Activated T-helper 17 cell treated with anti-CD3 and anti-CD28 coated beads, Interleukin-2, amount 50 U/mL, for 72 hours (primary cell): Measurements from ENCODE around the gene HEPHL1. TPM values are rescaled to one million over a fixed set of nuclear protein-coding genes. Genes with fewer than 3 reads are reported as not detected.
A peak's percentile ranks its signal among the peaks of the same experiment; 100 is the strongest.
"Not testable (repeated sequence)": the region's sequence is repeated elsewhere in the genome, so short reads cannot be mapped to it uniquely, and the experiment has no call there.

Experiments used
- ATAC-seq: fragments of 150-1000 bp; cut with Tn5 transposase; replicated peaks from 2 replicates; pipeline ENCODE4 v1.10.0; 2021; ENCODE audit warnings: mild to moderate bottlenecking, moderate library complexity
- H3K27ac Mint-ChIP-seq: one replicate; pipeline ENCODE4 v1.8.0; 2022; ENCODE audit warnings: mixed read lengths
- H3K27me3 Mint-ChIP-seq: one replicate; pipeline ENCODE4 v1.8.0; 2022; ENCODE audit warnings: mixed read lengths
- H3K36me3 Mint-ChIP-seq: one replicate; pipeline ENCODE4 v1.8.0; 2022; ENCODE audit warnings: low read depth, mild to moderate bottlenecking, mixed read lengths
- H3K4me1 Mint-ChIP-seq: one replicate; pipeline ENCODE4 v1.8.0; 2022; ENCODE audit warnings: mixed read lengths
- H3K4me3 Mint-ChIP-seq: one replicate; pipeline ENCODE4 v1.8.0; 2022; ENCODE audit warnings: mild to moderate bottlenecking, mixed read lengths
- H3K9me3 Mint-ChIP-seq: one replicate; pipeline ENCODE4 v1.8.0; 2022; ENCODE audit warnings: mixed read lengths
- total RNA-seq, 2 donors: library from RNA; stranded (reverse); gene quantifications; one replicate each; pipeline ENCODE4 v1.2.3, GENCODE V29; 2022

Gene HEPHL1
- total RNA-seq, 2 donors from 2014 or later, result not detected

GRCh38 chr11:94150704-94151685 lies 129.8 kb downstream of the HEPHL1 start:
- no peak for ATAC-seq
- Mint-ChIP-seq H3K4me1 (peaks cover 51% of the 10 kb centered on the region), H3K36me3 (peaks cover 27% of the 10 kb centered on the region), H3K27ac (peak overlapping the region; percentile 69), H3K4me3 (no peak overlapping the region), H3K9me3 (no peaks in the 10 kb centered on the region), H3K27me3 (no peaks in the 10 kb centered on the region)

- Mint-ChIP-seq H3K27ac (peak overlapping the region; percentile 69), H3K36me3 (peaks cover 30% of the 10 kb centered on the region), H3K4me1 (peaks cover 43% of the 10 kb centered on the region), H3K9me3 (no peaks in the 10 kb centered on the region), H3K4me3 (peak overlapping the region; percentile 37), H3K27me3 (no peaks in the 10 kb centered on the region)
- peak; percentile 96 for ATAC-seq
Observed at GRCh38 chr11:94151903-94152677, 130.9 kb downstream of the HEPHL1 start.

- Mint-ChIP-seq H3K4me1 (peaks cover 37% of the 10 kb centered on the region), H3K9me3 (no peaks in the 10 kb centered on the region)
Observed at GRCh38 chr11:94152678-94153065, 131.5 kb downstream of the HEPHL1 start.

GRCh38 chr11:94153320-94153719 lies 132.2 kb downstream of the HEPHL1 start:
- peak overlapping the region; percentile 69 for H3K27ac Mint-ChIP-seq
- H3K27me3 Mint-ChIP-seq, result no peaks in the 10 kb centered on the region
- H3K9me3 Mint-ChIP-seq, result no peaks in the 10 kb centered on the region
- no peak overlapping the region for H3K4me3 Mint-ChIP-seq
- no peak for ATAC-seq
- peaks cover 31% of the 10 kb centered on the region for H3K4me1 Mint-ChIP-seq
- peaks cover 30% of the 10 kb centered on the region for H3K36me3 Mint-ChIP-seq

More at GRCh38 chr11:94152678-94153065, 131.5 kb downstream of the HEPHL1 start:
- Mint-ChIP-seq H3K27ac (peak overlapping the region; percentile 69), H3K27me3 (no peaks in the 10 kb centered on the region), H3K4me3 (peak overlapping the region; percentile 37), H3K36me3 (peaks cover 30% of the 10 kb centered on the region)
- no peak for ATAC-seq

GRCh38 chr11:94154095-94154856 lies 133.1 kb downstream of the HEPHL1 start:
- no peaks in the 10 kb centered on the region for H3K9me3 Mint-ChIP-seq
- H3K27me3 Mint-ChIP-seq, result no peaks in the 10 kb centered on the region
- peaks cover 28% of the 10 kb centered on the region for H3K4me1 Mint-ChIP-seq
- H3K36me3 Mint-ChIP-seq, result peaks cover 36% of the 10 kb centered on the region
- no peak for ATAC-seq
- no peak overlapping the region for H3K4me3 Mint-ChIP-seq
- H3K27ac Mint-ChIP-seq, result no peak overlapping the region

GRCh38 chr11:94157339-94157738 lies 136.2 kb downstream of the HEPHL1 start:
- peaks cover 50% of the 10 kb centered on the region for H3K36me3 Mint-ChIP-seq
- not testable (repeated sequence) for H3K9me3 Mint-ChIP-seq, H3K27me3 Mint-ChIP-seq, ATAC-seq, H3K4me3 Mint-ChIP-seq, H3K27ac Mint-ChIP-seq
- H3K4me1 Mint-ChIP-seq, result peaks cover 28% of the 10 kb centered on the region

Other genes starting within 250 kb of the HEPHL1 start
- 10 to 100 TPM; 38.7 to 42.3 TPM for gene MED17, start 237.1 kb upstream of the HEPHL1 start, total RNA-seq
- not detected for gene VSTM5, start 170.7 kb upstream of the HEPHL1 start, total RNA-seq
- gene PANX1, start 107.5 kb downstream of the HEPHL1 start, total RNA-seq, result 10 to 100 TPM in 1 of 2 donors, 1 to 10 TPM in 1; 9.6 to 16.5 TPM